H1 (cell line): ENCODE data around the gene TTBK2. TPM values are rescaled to one million over a fixed set of nuclear protein-coding genes. Genes with fewer than 3 reads are reported as not detected.

Source experiments
- E2F6 ChIP-seq: IDR thresholded peaks from 2 replicates; pipeline ENCODE4 v1.6.1; 2012; ENCODE audit warnings: inconsistent platforms
- EZH2 ChIP-seq: fragments of 200-600 bp; sonication (generic); IDR thresholded peaks from 2 replicates; pipeline ENCODE4 v1.7.1; 2012; ENCODE audit warnings: low read depth, mild to moderate bottlenecking, moderate library complexity, low read length, inconsistent platforms; ENCODE audit not compliant: severe bottlenecking
- KDM5A ChIP-seq: fragments of 200-600 bp; IDR thresholded peaks from 2 replicates; pipeline ENCODE4 v1.7.1; 2012; ENCODE audit warnings: mild to moderate bottlenecking, low read length, inconsistent platforms, mixed read lengths
- SP1 ChIP-seq: IDR thresholded peaks from 2 replicates; pipeline ENCODE4 v1.6.1; 2011; ENCODE audit warnings: low read depth, low read length
- polyA plus RNA-seq, 7 experiments: library from polyadenylated mRNA; depleted of rRNA in 3 of 7; stranded (reverse) in 5 of 7; unstranded in 2 of 7; fragments of >200 nt in 5 of 7; fragments of 200-250 nt in 2 of 7; gene quantifications; 1 replicate in 5 of 7; 2 replicates in 1 of 7; 4 replicates in 1 of 7; pipeline versions ENCODE4 v1.2.1 to v1.2.3, GENCODE V29; 2011 to 2013; ENCODE audit warnings: missing spikeins in 2 of 7, mixed read lengths in 2 of 7
- total RNA-seq: library from RNA; stranded (reverse); fragmentation: NEBNext Ultra II Directional; extraction: Animal tissue kit (Norgen Biotek cat#: 25700); gene quantifications from 2 replicates; pipeline ENCODE4 v1.2.1, GENCODE V29; 2021

TTBK2 gene
- total and polyA plus RNA-seq, 2 of the 8 experiments (the other 6 are each of a cell fraction or from before 2014, with no cell fraction given), result 2.7 to 18.2 TPM

DNA sequence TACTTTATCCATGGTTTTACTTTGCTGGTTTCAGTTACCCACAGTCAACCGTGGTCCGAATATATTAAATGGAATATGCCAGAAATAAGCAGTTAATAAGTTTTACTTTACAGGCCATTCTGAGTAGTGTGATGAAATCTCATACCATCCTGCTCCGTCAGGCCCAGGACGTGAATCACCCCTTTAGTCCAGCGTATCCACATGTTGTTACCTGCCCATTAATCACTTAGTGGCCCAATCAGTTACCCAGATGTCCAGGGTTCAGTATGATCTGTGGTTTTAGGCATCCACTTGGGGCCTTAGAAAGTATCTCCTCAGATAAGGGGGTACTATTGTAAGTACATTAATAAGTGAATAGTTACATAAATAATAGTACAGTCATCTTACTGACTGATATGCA is 88.0 kb downstream of the TTBK2 start (continued):
- TF ChIP-seq EZH2 (no peak), E2F6 (no peak), SP1 (no peak), KDM5A (no peak)
